ENCODE data around the gene SLC9C1.
A peak's percentile ranks its signal among the peaks of the same experiment; 100 is the strongest.

SLC9C1 gene

GRCh38 chr3:112111785-112112402 is 182.1 kb downstream of the SLC9C1 start:
- peak; percentile 30 for DNase-seq (ENCODE audit: low spot score)

- DNase-seq (ENCODE audit: low spot score), result no peak
Measured at GRCh38 chr3:112109322-112109721, 184.7 kb downstream of the SLC9C1 start.

- no peak for DNase-seq (ENCODE audit: low spot score)
Measured at GRCh38 chr3:112104774-112105173, 189.2 kb downstream of the SLC9C1 start.

GRCh38 chr3:112101916-112102315 is 192.1 kb downstream of the SLC9C1 start:
- no peak for DNase-seq (ENCODE audit: low spot score)

GRCh38 chr3:112097378-112097777 is 196.6 kb downstream of the SLC9C1 start:
- no peak for DNase-seq (ENCODE audit: low spot score)

- DNase-seq (ENCODE audit: low spot score), result no peak
Measured at GRCh38 chr3:112096176-112096575, 197.8 kb downstream of the SLC9C1 start.

- no peak for DNase-seq (ENCODE audit: low spot score)
Measured at GRCh38 chr3:112095731-112096130, 198.3 kb downstream of the SLC9C1 start.

GRCh38 chr3:112093180-112093522 is 200.9 kb downstream of the SLC9C1 start:
- DNase-seq (ENCODE audit: low spot score), result no peak

GRCh38 chr3:112092496-112093179 is 201.4 kb downstream of the SLC9C1 start:
- no peak for DNase-seq (ENCODE audit: low spot score)

GRCh38 chr3:112090887-112091586 is 203.0 kb downstream of the SLC9C1 start:
- DNase-seq (ENCODE audit: low spot score), result no peak
